Vagina (tissue), 2 donors: Measurements from ENCODE around the gene MACROD2.

Experiments
- POLR2A ChIP-seq, 2 donors: fragments of 450-650 bp; IDR thresholded peaks; one replicate each; pipeline ENCODE4 v1.6.1; 2017; ENCODE audit warnings: antibody characterized with exemption in 2 of 2, mild to moderate bottlenecking in 2 of 2, moderate library complexity in 2 of 2
- POLR2AphosphoS5 ChIP-seq, 2 donors: sonication (generic); formaldehyde crosslinking; IDR thresholded peaks; one replicate each; pipeline ENCODE4 v1.9.0; 2017; ENCODE audit warnings: antibody characterized with exemption in 2 of 2, mild to moderate bottlenecking in 2 of 2, low read depth in 1 of 2; ENCODE audit not compliant: insufficient read depth in 1 of 2
- TF ChIP-seq, protein P1 (sequence below), 3 experiments: fragments of 450-650 bp in 2 of 3; fragments of 200-600 bp in 1 of 3; sonication (generic) in 1 of 3; IDR thresholded peaks; one replicate each; pipeline ENCODE4 v1.5.1; 2017 to 2019; ENCODE audit warnings: antibody characterized with exemption in 3 of 3, mild to moderate bottlenecking in 2 of 3, moderate library complexity in 2 of 3

DNA sequence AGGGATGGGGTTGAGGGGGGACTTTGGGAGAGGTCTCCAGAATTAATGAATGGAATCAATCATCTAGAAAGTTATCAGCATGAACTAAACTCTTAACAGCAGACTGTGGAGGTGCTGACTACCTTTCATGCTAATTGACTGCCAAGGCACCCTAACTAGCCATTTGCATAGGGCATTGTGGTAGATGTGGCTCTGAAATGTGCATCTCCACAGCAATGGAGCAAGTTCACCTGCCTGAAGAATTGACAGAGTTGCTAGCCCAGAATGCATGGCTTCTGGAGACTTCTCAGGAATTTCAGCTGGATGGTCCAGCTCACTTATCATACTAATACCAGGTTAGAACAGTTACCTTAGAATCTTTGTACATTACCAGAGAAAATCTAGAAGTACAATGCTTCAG lies 1832.3 kb downstream of the MACROD2 start:
- TF ChIP-seq, protein P1, sequence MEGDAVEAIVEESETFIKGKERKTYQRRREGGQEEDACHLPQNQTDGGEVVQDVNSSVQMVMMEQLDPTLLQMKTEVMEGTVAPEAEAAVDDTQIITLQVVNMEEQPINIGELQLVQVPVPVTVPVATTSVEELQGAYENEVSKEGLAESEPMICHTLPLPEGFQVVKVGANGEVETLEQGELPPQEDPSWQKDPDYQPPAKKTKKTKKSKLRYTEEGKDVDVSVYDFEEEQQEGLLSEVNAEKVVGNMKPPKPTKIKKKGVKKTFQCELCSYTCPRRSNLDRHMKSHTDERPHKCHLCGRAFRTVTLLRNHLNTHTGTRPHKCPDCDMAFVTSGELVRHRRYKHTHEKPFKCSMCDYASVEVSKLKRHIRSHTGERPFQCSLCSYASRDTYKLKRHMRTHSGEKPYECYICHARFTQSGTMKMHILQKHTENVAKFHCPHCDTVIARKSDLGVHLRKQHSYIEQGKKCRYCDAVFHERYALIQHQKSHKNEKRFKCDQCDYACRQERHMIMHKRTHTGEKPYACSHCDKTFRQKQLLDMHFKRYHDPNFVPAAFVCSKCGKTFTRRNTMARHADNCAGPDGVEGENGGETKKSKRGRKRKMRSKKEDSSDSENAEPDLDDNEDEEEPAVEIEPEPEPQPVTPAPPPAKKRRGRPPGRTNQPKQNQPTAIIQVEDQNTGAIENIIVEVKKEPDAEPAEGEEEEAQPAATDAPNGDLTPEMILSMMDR (IDR thresholded peaks at IDR 0.05): no peak
- TF ChIP-seq POLR2AphosphoS5 (IDR thresholded peaks at IDR 0.05; ENCODE audit: insufficient read depth in 1 of 2, low read depth in 1 of 2): no peak
- TF ChIP-seq POLR2A (IDR thresholded peaks at IDR 0.05): no peak
